Mesenchymal stem cell (in vitro differentiated cells and primary cell): Measurements from ENCODE around the gene SLC16A5.

Source experiments
- DNase-seq: peaks from one replicate; pipeline ENCODE4 v3.0.0-alpha.2; 2013
- H2AFZ ChIP-seq: one replicate; pipeline ENCODE4 v1.6.1; 2013; ENCODE audit warnings: low read depth, mild to moderate bottlenecking, control low read depth, inconsistent platforms, low read length, moderate library complexity
- H2AK5ac ChIP-seq: 2 replicates; pipeline ENCODE4 v1.6.1; 2013; ENCODE audit warnings: low read length, moderate library complexity, mild to moderate bottlenecking, inconsistent platforms; ENCODE audit not compliant: severe bottlenecking
- H2BK120ac ChIP-seq: one replicate; pipeline ENCODE4 v1.6.1; 2013; ENCODE audit warnings: low read depth, mild to moderate bottlenecking, inconsistent platforms, low read length, moderate library complexity
- H2BK12ac ChIP-seq, 2 experiments: one replicate each; pipeline ENCODE4 v1.6.1; 2013; ENCODE audit warnings: inconsistent platforms in 2 of 2, low read length in 2 of 2, mild to moderate bottlenecking in 2 of 2, moderate library complexity in 2 of 2, control low read depth in 1 of 2
- H2BK15ac ChIP-seq: one replicate; pipeline ENCODE4 v1.6.1; 2013; ENCODE audit warnings: mild to moderate bottlenecking, low read depth, inconsistent platforms; ENCODE audit not compliant: poor library complexity, severe bottlenecking
- H2BK5ac ChIP-seq: 2 replicates; pipeline ENCODE4 v1.6.1; 2013; ENCODE audit warnings: low read depth, mild to moderate bottlenecking, low read length, control low read depth, inconsistent platforms; ENCODE audit not compliant: poor library complexity, severe bottlenecking
- H3K14ac ChIP-seq, 2 experiments: one replicate each; pipeline ENCODE4 v1.6.1; 2013; ENCODE audit warnings: inconsistent platforms in 2 of 2, low read length in 2 of 2, control low read depth in 1 of 2, mild to moderate bottlenecking in 1 of 2, moderate library complexity in 1 of 2
- H3K18ac ChIP-seq, 2 experiments: one replicate each; pipeline ENCODE4 v1.6.1; 2013; ENCODE audit warnings: inconsistent platforms in 2 of 2, low read length in 2 of 2, control low read depth in 1 of 2, low read depth in 1 of 2, mild to moderate bottlenecking in 1 of 2
- H3K23ac ChIP-seq, 2 experiments: one replicate each; pipeline ENCODE4 v1.6.1; 2013; ENCODE audit warnings: inconsistent platforms in 2 of 2, low read length in 2 of 2, mild to moderate bottlenecking in 2 of 2, moderate library complexity in 2 of 2, control low read depth in 1 of 2
- H3K27ac ChIP-seq: 2 replicates; pipeline ENCODE4 v1.5.1; 2013; ENCODE audit warnings: mild to moderate bottlenecking, moderate library complexity, low read length, control low read depth, inconsistent platforms; ENCODE audit not compliant: poor library complexity, severe bottlenecking
- H3K27me3 ChIP-seq, 2 experiments: 2 replicates each; pipeline versions ENCODE4 v1.6.1 to v1.7.0; 2013; ENCODE audit warnings: low read length in 2 of 2, mild to moderate bottlenecking in 2 of 2, moderate library complexity in 2 of 2, control low read depth in 1 of 2, inconsistent platforms in 1 of 2; ENCODE audit not compliant: control insufficient read depth in 1 of 2, insufficient read depth in 1 of 2
- H3K36me3 ChIP-seq, 2 experiments: 2 replicates each; pipeline versions ENCODE4 v1.6.1 to v1.7.0; 2013; ENCODE audit warnings: low read length in 2 of 2, control low read depth in 1 of 2, inconsistent platforms in 1 of 2, low read depth in 1 of 2, mild to moderate bottlenecking in 1 of 2; ENCODE audit not compliant: insufficient read depth in 2 of 2, control insufficient read depth in 1 of 2
- H3K4ac ChIP-seq, 2 experiments: one replicate each; pipeline ENCODE4 v1.6.1; 2013; ENCODE audit warnings: inconsistent platforms in 2 of 2, low read length in 2 of 2, mild to moderate bottlenecking in 2 of 2, moderate library complexity in 2 of 2, control low read depth in 1 of 2, low read depth in 1 of 2
- H3K4me1 ChIP-seq: 2 replicates; pipeline ENCODE4 v1.6.1; 2013; ENCODE audit warnings: low read depth, low read length, control low read depth; ENCODE audit not compliant: control insufficient read depth, insufficient read depth
- H3K4me2 ChIP-seq: 2 replicates; pipeline ENCODE4 v1.6.1; 2013; ENCODE audit warnings: low read length, mild to moderate bottlenecking, inconsistent platforms; ENCODE audit not compliant: poor library complexity, severe bottlenecking
- H3K4me3 ChIP-seq, 2 experiments: 2 replicates each; pipeline versions ENCODE4 v1.5.1 to v1.7.0; 2013; ENCODE audit warnings: low read length in 2 of 2, mild to moderate bottlenecking in 2 of 2, control low read depth in 1 of 2, low read depth in 1 of 2; ENCODE audit not compliant: insufficient read depth in 1 of 2
- H3K79me1 ChIP-seq: replicated peaks from 2 replicates; pipeline ENCODE4 v1.6.1; 2013; ENCODE audit warnings: mild to moderate bottlenecking, control low read depth, low read length, inconsistent platforms; ENCODE audit not compliant: poor library complexity, severe bottlenecking
- H3K9ac ChIP-seq: 2 replicates; pipeline ENCODE4 v1.7.0; 2013; ENCODE audit warnings: mild to moderate bottlenecking, low read length, moderate library complexity
- H3K9me3 ChIP-seq: 2 replicates; pipeline ENCODE4 v1.7.0; 2013; ENCODE audit warnings: mild to moderate bottlenecking, low read length; ENCODE audit not compliant: control insufficient read depth
- H4K8ac ChIP-seq: one replicate; pipeline ENCODE4 v1.6.1; 2013; ENCODE audit warnings: inconsistent platforms, mild to moderate bottlenecking, low read length, moderate library complexity
- H4K91ac ChIP-seq: one replicate; pipeline ENCODE4 v1.6.1; 2013; ENCODE audit warnings: mild to moderate bottlenecking, low read length, inconsistent platforms
- WGBS: methylation state at CpG from one replicate; pipeline ENCODE4 v1.1.7; 2013; ENCODE audit warnings: mixed read lengths; 5-methylcytosine and 5-hydroxymethylcytosine counted together

Gene SLC16A5

DNA sequence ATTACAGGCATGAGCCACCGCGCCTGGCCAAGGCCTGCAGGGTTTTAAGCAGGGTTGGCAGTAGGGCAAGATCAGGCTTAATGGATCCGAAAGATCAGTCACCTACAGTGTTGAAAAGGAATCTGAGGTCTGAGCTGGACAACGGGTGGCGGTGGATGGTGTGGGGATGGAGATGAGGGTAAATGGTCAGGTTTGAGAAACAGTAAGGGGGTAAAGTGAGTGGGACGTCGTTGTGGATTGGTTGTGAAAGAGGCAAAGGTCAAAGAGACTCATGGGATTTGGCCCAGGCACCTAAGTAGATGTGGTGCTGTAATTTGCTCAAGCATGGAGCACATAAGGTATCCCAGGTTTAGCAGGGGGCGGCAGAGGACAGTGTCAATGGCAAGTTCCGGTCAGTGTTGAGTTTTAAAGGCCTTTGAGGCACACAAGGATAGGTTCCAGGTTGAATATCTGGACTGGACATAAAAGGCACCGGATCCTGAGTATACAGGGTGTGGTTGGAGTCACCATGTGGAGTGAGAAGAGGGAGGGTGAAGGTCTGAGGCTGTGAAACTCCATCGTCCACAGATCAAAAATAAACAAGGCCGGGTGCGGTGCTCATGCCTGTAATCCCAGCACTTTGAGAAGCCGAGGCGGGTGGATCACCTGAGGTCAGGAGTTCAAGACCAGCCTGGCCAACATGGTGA is 1.1 kb upstream of the SLC16A5 start:
- Histone ChIP-seq H4K8ac (peak overlapping the region; percentile 100), H3K9me3 (no peaks in the 10 kb centered on the region), H3K4me3 (peak overlapping the region in 1 of 2 experiments; percentile 74), H3K9ac (no peak overlapping the region), H2BK12ac (peak overlapping the region; percentile 80 to 98), H3K23ac (peak overlapping the region in 1 of 2 experiments; percentile 63), H3K27me3 (no peaks in the 10 kb centered on the region), H4K91ac (peak overlapping the region; percentile 90), H3K4ac (peak overlapping the region; percentile 71 to 94), H3K4me1 (peaks cover 55% of the 10 kb centered on the region), H2AFZ (no peak overlapping the region), H2BK5ac (no peak overlapping the region), H3K18ac (peak overlapping the region; percentile 74 to 94), H3K14ac (peak overlapping the region in 1 of 2 experiments; percentile 64), H3K27ac (no peak overlapping the region), H3K36me3 (no peaks in the 10 kb centered on the region), H2BK120ac (peak overlapping the region; percentile 90), H2AK5ac (peak overlapping the region; percentile 87), H3K79me1 (peaks cover 7% of the 10 kb centered on the region), H3K4me2 (no peak overlapping the region), H2BK15ac (peak overlapping the region; percentile 26)
- WGBS: 81% methylated on average over 15 of the region's 15 CpGs
- DNase-seq: no peak

DNA sequence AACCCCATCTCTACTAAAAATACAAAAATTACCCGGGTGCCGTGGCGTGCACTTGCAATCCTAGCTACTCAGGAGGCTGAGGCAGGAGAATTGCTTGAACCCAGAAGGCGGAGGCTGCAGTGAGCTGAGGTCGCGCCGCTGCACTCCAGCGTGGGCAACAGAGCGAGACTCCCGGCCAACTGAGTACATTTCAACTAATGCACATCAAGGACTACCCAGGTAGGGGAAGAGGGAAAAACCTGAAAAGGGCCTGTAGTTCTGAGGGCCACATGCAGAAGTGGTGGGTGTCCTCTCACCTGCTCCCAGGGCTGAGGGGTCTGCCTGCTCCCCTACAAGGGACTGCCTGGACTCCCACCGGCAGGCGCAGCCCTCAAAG is 584 bp upstream of the SLC16A5 start:
- peak overlapping the region; percentile 94 to 97 for H3K4ac ChIP-seq
- H2BK12ac ChIP-seq: peak overlapping the region; percentile 95 to 99
- peak overlapping the region; percentile 91 for H2AK5ac ChIP-seq
- peak overlapping the region; percentile 21 for H2AFZ ChIP-seq
- H3K14ac ChIP-seq: peak overlapping the region; percentile 25 to 86
- peak overlapping the region; percentile 99 for H4K91ac ChIP-seq
- H3K27ac ChIP-seq: peak overlapping the region; percentile 97
- H2BK5ac ChIP-seq: peak overlapping the region; percentile 68
- H3K27me3 ChIP-seq: no peaks in the 10 kb centered on the region
- peak overlapping the region; percentile 82 for H3K9ac ChIP-seq
- peak overlapping the region; percentile 95 to 99 for H3K18ac ChIP-seq
- no peaks in the 10 kb centered on the region for H3K36me3 ChIP-seq
- peak overlapping the region; percentile 74 for H2BK15ac ChIP-seq
- WGBS: 54% methylated on average over 9 of the region's 12 CpGs
- no peak for DNase-seq
- peak overlapping the region; percentile 23 to 74 for H3K4me3 ChIP-seq
- H3K4me1 ChIP-seq: peaks cover 56% of the 10 kb centered on the region
- H3K23ac ChIP-seq: peak overlapping the region in 1 of 2 experiments; percentile 84
- H4K8ac ChIP-seq: peak overlapping the region; percentile 100
- peak overlapping the region; percentile 66 for H3K4me2 ChIP-seq
- H2BK120ac ChIP-seq: peak overlapping the region; percentile 91
- no peaks in the 10 kb centered on the region for H3K9me3 ChIP-seq
- peaks cover 7% of the 10 kb centered on the region for H3K79me1 ChIP-seq

DNA sequence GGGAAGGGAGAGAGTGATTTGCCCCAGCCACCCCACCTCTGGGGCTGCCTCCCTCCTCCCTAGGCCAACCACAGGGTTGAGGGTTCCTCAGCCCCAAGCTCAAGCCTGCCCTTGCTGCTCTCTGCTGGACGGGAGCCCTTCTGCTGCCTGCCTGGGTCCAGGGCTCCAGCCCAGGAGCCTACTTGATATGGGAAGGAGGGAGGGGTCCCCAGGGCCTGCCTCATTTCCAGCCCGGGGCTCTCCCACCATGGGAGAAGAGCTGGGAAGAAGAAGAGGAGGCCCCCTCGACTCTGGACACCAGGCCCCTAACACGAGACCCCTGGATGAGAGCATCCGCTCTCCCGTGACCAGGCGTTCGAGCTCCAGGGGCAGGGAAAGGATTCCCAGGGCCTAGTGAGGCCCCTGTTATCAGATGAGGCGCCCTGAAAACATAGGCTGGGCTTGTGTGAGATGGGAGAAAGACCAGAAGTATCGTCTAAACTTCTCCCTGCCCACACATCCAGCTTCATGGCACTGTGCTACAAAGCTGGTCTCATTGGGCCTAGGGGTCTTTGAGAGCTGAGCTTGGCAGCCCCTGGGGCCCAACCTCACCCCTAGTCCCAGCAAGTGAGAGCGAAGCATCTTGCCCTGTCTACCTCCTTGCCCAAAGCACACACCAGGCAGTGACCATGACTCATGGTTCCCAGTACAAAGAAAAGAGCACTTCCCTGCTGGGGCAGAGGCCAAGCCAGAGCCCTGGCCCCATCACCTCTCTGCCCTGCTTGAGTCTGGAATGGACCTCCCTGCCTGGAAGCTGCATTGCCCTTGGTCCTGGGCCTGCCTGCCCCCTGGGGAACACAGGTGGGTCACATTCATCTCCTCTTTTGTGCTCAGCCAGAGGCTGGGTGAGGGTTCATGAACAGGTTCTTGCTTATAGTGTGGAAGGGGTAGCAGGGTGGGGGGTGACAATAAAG is 987 bp downstream of the SLC16A5 start:
- H3K9ac ChIP-seq: peak overlapping the region; percentile 82
- peak overlapping the region; percentile 85 to 90 for H3K4ac ChIP-seq
- no peaks in the 10 kb centered on the region for H3K9me3 ChIP-seq
- peaks cover 11% of the 10 kb centered on the region for H3K79me1 ChIP-seq
- WGBS: 73% methylated on average over 11 of the region's 11 CpGs
- H3K18ac ChIP-seq: peak overlapping the region; percentile 83 to 95
- no peaks in the 10 kb centered on the region for H3K27me3 ChIP-seq
- H3K14ac ChIP-seq: peak overlapping the region; percentile 37 to 98
- H3K36me3 ChIP-seq: peaks cover 0 to 6% of the 10 kb centered on the region in 2 experiments
- peak overlapping the region; percentile 83 for H3K27ac ChIP-seq
- peak overlapping the region; percentile 66 for H3K4me2 ChIP-seq
- peak overlapping the region; percentile 76 to 87 for H2BK12ac ChIP-seq
- H4K91ac ChIP-seq: peak overlapping the region; percentile 83
- peak overlapping the region; percentile 92 for H2AK5ac ChIP-seq
- H3K4me3 ChIP-seq: peak overlapping the region; percentile 66 to 74
- peaks cover 63% of the 10 kb centered on the region for H3K4me1 ChIP-seq
- H2BK15ac ChIP-seq: peak overlapping the region; percentile 88
- peak overlapping the region; percentile 93 for H4K8ac ChIP-seq
- H2AFZ ChIP-seq: peak overlapping the region; percentile 3
- peak; percentile 68 for DNase-seq
- H3K23ac ChIP-seq: peak overlapping the region in 1 of 2 experiments; percentile 60
- peak overlapping the region; percentile 88 for H2BK120ac ChIP-seq
- H2BK5ac ChIP-seq: peak overlapping the region; percentile 78
